HL-60 (cell line): ENCODE measurements around the gene KLK2.

Experiments used
- DNase-seq, 2 experiments: peaks; one replicate each; pipeline ENCODE4 v3.0.0-alpha.2; 2010 to 2020; ENCODE audit warnings: low read depth in 1 of 2, low spot score in 1 of 2
- H3K27ac ChIP-seq: fragments of 250-450 bp; sonication (Bioruptor Pico); replicated peaks from 2 replicates; pipeline ENCODE4 v1.5.1; 2020; ENCODE audit warnings: mild to moderate bottlenecking, moderate library complexity
- H3K27me3 ChIP-seq: fragments of 250-450 bp; sonication (Bioruptor Pico); 2 replicates; pipeline ENCODE4 v1.5.1; 2021; ENCODE audit warnings: mild to moderate bottlenecking, moderate library complexity; ENCODE audit not compliant: insufficient read depth, poor library complexity, severe bottlenecking
- H3K4me3 ChIP-seq: replicated peaks from 2 replicates; pipeline ENCODE4 v1.5.1; 2011; ENCODE audit warnings: mild to moderate bottlenecking, control low read depth, low read length; ENCODE audit not compliant: insufficient read depth
- GABPA ChIP-seq: IDR thresholded peaks from 2 replicates; pipeline ENCODE4 v1.6.1; 2012; ENCODE audit warnings: low read depth
- POLR2AphosphoS5 ChIP-seq: IDR thresholded peaks from 2 replicates; pipeline ENCODE4 v1.6.1; 2012; ENCODE audit warnings: low read depth
- SPI1 ChIP-seq: IDR thresholded peaks from 2 replicates; pipeline ENCODE4 v1.6.1; 2012; ENCODE audit warnings: low read depth, mild to moderate bottlenecking, borderline replicate concordance
- TF ChIP-seq, protein P1 (sequence below): IDR thresholded peaks from 2 replicates; pipeline ENCODE4 v1.6.1; 2012; ENCODE audit warnings: low read depth; ENCODE audit not compliant: insufficient replicate concordance
- TF ChIP-seq, protein P2 (sequence below): IDR thresholded peaks from one replicate; pipeline ENCODE4 v1.5.1; 2011; ENCODE audit warnings: low read length, control low read depth, inconsistent platforms; ENCODE audit not compliant: insufficient read depth

KLK2 gene

DNA sequence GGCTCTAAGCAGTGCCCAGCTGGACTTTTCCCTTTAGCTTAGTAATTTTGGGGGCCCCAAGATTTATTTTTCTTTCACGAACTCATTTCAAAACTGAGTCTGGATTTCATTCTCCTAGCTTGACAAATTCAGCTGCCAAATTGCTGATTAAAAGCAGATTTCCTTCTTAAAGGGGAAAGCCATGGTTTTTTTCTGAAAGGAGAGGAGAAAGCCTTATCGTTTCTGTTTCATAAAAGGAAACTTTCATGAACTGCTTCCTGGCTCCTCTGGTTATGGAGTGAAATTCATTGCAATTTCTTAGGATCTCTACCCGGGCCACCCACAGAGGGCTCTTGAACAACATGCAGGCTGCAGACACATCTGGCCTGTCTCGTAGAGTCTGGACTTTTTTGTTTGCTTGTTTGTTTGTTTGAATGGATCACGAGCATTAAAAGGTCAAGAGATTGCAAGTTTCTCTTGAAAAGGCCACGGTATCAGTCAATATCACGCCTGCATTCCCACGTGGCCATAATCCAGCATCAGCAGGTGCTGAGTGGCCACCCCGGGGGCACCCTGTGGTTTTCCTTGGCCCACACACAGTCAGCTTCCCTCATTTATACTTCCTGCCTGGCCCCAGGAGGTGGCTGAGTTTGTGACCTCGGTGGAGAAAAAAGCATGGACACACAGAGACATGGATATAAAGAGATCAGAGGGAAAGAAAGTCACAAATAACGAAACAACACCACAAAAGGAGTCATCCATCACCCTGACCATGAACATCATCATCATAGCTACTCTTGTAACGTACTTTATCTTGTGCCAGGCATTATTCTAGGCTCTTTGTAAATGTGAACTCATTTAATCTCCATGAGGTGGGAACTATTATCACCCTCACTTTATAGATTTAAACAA is 48.4 kb downstream of the KLK2 start:
- Histone ChIP-seq H3K27ac (no peak overlapping the region), H3K27me3 (peaks cover 2% of the 10 kb centered on the region), H3K4me3 (no peak overlapping the region)
- TF ChIP-seq SPI1 (no peak), POLR2AphosphoS5 (no peak)
- TF ChIP-seq, protein P1, sequence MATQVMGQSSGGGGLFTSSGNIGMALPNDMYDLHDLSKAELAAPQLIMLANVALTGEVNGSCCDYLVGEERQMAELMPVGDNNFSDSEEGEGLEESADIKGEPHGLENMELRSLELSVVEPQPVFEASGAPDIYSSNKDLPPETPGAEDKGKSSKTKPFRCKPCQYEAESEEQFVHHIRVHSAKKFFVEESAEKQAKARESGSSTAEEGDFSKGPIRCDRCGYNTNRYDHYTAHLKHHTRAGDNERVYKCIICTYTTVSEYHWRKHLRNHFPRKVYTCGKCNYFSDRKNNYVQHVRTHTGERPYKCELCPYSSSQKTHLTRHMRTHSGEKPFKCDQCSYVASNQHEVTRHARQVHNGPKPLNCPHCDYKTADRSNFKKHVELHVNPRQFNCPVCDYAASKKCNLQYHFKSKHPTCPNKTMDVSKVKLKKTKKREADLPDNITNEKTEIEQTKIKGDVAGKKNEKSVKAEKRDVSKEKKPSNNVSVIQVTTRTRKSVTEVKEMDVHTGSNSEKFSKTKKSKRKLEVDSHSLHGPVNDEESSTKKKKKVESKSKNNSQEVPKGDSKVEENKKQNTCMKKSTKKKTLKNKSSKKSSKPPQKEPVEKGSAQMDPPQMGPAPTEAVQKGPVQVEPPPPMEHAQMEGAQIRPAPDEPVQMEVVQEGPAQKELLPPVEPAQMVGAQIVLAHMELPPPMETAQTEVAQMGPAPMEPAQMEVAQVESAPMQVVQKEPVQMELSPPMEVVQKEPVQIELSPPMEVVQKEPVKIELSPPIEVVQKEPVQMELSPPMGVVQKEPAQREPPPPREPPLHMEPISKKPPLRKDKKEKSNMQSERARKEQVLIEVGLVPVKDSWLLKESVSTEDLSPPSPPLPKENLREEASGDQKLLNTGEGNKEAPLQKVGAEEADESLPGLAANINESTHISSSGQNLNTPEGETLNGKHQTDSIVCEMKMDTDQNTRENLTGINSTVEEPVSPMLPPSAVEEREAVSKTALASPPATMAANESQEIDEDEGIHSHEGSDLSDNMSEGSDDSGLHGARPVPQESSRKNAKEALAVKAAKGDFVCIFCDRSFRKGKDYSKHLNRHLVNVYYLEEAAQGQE, result no peak
- TF ChIP-seq, protein P2, sequence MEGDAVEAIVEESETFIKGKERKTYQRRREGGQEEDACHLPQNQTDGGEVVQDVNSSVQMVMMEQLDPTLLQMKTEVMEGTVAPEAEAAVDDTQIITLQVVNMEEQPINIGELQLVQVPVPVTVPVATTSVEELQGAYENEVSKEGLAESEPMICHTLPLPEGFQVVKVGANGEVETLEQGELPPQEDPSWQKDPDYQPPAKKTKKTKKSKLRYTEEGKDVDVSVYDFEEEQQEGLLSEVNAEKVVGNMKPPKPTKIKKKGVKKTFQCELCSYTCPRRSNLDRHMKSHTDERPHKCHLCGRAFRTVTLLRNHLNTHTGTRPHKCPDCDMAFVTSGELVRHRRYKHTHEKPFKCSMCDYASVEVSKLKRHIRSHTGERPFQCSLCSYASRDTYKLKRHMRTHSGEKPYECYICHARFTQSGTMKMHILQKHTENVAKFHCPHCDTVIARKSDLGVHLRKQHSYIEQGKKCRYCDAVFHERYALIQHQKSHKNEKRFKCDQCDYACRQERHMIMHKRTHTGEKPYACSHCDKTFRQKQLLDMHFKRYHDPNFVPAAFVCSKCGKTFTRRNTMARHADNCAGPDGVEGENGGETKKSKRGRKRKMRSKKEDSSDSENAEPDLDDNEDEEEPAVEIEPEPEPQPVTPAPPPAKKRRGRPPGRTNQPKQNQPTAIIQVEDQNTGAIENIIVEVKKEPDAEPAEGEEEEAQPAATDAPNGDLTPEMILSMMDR, result no peak
- no peak for DNase-seq

DNA sequence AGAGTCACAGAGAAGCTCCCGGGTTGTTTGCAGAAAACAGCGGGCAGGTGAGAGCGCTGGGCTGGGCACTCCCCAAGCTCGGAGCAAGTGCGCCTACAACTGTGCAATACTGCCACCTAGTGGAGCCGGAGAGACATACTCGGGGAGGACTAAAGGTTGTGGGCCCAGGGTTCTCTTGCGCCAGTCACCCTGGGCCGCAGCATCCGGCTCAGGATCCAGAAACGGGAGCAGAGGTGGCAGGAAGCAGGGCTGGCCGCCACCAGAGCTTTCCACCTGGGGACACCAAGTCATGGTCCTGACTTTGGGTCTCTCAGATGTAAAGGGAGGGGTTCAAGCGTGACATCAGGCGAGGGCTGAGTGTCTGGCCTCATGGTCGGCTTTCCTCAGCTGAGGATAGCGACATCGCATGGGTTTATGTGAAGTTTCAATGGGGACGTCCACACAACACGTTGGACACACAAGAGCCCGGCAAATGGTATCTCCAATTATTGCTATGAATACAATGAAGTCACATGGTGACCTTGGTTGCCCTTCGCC is 49.1 kb downstream of the KLK2 start:
- DNase-seq, result peak; percentile 57 to 76
- TF ChIP-seq, protein P1, result no peak
- TF ChIP-seq SPI1 (no peak), POLR2AphosphoS5 (no peak)
- TF ChIP-seq, protein P2, result peak; percentile 70
- H3K27ac ChIP-seq, result no peak overlapping the region

DNA sequence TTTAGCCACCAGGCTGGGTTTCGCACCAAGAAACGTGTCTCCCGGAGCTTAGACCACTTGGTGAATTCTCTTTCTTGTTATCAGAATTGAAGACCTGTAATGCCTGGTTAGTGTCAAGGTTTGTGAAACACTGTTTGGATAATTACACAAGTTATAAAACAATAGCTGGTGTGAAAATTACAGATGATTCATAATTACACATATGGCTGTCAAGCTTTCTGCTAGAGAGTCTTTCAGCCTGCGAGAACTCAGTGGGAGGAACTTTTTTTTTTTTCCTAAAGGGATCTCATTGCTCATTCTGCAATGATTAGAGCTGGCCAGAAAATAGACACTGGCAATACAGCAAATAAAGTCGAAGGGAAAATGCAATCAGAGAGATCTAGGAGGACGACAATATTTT is 51.3 kb downstream of the KLK2 start:
- TF ChIP-seq SPI1 (no peak), GABPA (no peak), POLR2AphosphoS5 (no peak)
- TF ChIP-seq, protein P1, result no peak
- TF ChIP-seq, protein P2, result no peak

More for the DNA sequence above, 49.1 kb downstream of the KLK2 start:
- H3K4me3 ChIP-seq, result no peak overlapping the region
- peaks cover 2% of the 10 kb centered on the region for H3K27me3 ChIP-seq

More for the DNA sequence above, 51.3 kb downstream of the KLK2 start:
- H3K4me3 ChIP-seq, result no peak overlapping the region
- H3K27ac ChIP-seq, result no peak overlapping the region
- H3K27me3 ChIP-seq, result peaks cover under 1% of the 10 kb centered on the region
- no peak for DNase-seq
